GM13976 (cell line): ENCODE data around the gene HNRNPA2B1.

ENCODE experiments used
- DNase-seq: peaks from one replicate; pipeline ENCODE4 v3.0.0; 2012; ENCODE audit warnings: low spot score
- CTCF ChIP-seq: IDR thresholded peaks from 2 replicates; pipeline ENCODE4 v1.5.1; 2012; ENCODE audit warnings: borderline replicate concordance, mild to moderate bottlenecking; ENCODE audit not compliant: insufficient read depth; ENCODE audit errors: extremely low read depth, missing control alignments, control extremely low read depth
- in situ Hi-C: fragments of 300-500 bp; cut with MboI; formaldehyde crosslinking; loops from one replicate; pipeline ENCODE4 v1.12.0; 2022; ENCODE audit warnings: low sequenced_read_pairs, mixed read lengths, inconsistent platforms; ENCODE audit not compliant: unreplicated experiment

The HNRNPA2B1 gene

DNA sequence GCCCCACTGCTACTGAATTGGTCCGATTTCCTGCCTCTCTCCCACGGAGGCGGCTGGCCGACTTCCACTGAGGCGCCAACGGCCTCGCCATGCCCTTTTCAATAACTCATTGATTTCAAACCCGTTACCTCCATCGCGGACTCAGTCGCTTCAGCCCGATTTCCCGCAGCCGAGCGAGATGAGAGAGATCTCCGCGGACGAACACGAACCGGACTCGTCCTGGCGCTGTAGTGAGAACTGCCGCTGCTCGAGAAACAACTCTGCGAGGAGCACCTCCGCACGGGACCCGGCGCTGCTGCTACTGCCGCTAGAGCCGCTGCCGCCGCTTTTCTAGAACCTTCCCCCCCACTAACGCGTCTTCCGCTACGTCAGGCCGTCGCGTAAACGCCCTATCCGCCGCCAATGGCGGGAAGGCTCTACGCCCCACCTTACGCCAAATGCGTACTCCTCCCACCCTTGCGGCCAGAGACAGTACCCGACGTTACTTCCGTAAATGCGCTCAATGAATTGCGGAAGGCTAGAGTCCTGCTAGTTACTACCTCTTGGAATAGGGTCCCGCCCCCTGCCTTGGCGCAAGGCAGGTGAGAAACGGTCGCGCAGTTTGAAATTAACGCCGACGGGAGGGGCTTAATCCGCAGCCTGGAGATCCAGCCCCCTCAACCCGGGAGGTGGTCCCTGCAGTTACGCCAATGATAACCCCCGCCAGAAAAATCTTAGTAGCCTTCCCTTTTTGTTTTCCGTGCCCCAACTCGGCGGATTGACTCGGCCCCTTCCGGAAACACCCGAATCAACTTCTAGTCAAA, at the start of gene HNRNPA2B1:
HNRNPA2B1 (minus strand) TSS at position 303 of the 803 bp plus-strand sequence; CDS start at position 134, 169 bp downstream.
- no peak for TF ChIP-seq CTCF
- in situ Hi-C loops, result loop anchor here (10.0 kb wide), 1 partner anchor 164 kb away; no protein-coding TSS in a partner anchor
- peak; percentile 85 for DNase-seq

- no peak for TF ChIP-seq CTCF
- in situ Hi-C loops, result no loop called here
- no peak for DNase-seq
Measured at GRCh38 chr7:26250239-26250638, 49.7 kb upstream of the HNRNPA2B1 start.

DNA sequence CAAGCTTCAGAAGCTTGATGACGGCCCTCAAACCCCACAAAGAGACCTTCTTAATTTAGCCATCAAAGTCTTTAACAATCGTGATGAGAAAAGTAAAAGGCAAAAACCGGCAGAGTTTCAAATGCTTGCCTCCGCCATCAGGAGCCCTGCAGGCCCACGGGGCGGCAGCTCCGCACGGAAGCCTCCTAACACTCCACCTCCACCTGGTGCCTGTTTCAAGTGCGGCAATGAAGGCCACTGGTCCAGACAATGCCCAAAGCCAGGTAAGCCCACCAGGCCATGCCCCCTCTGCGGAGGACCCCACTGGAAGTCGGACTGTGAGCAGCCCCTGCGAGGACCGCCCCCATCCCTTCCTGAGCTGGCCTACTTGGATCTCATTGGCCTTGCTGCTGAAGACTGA, 44.6 kb upstream of the HNRNPA2B1 start:
- DNase-seq, result no peak
- in situ Hi-C loops, result no loop called here
- TF ChIP-seq CTCF, result no peak

GRCh38 chr7:26238032-26238431, 37.5 kb upstream of the HNRNPA2B1 start:
- in situ Hi-C loops, result no loop called here
- no peak for TF ChIP-seq CTCF
- no peak for DNase-seq

DNA sequence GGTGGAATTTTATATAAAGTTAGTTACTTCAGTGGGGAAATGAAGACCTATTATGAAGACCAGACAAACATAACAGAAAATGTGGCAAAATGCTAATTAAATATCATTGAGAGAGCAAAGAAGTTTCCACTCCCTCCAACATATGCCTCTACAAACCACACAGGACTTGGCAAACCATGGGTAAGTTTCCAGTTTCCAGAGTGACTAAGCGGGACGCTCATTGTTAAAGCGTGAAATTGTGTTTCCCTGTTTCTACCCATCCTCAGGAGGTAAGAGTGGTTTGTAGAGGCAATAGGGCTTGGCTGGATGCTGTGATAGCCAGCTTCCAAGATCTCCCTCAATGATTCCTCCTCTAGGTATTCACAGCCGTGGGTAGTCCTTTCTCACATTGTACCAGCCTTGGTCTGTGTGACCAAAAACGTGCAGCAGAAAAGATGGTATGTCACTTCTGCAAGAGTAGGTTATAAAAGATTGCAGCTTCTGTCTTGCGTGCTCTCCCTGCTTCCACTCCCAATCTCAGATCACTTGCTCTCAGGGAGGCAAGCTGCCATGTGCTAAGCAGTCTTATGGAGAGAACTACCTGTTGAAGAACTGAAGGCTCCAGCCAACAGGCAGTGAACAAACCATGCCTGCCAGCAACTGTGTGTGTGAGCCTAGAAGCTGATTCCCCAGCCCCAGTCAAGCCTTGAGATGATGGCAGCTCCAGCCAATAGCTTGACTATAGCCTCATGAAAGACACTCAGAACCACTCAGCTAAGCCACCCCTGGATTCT, 36.7 kb upstream of the HNRNPA2B1 start:
- in situ Hi-C loops, result no loop called here
- TF ChIP-seq CTCF, result no peak
- DNase-seq, result no peak

DNA sequence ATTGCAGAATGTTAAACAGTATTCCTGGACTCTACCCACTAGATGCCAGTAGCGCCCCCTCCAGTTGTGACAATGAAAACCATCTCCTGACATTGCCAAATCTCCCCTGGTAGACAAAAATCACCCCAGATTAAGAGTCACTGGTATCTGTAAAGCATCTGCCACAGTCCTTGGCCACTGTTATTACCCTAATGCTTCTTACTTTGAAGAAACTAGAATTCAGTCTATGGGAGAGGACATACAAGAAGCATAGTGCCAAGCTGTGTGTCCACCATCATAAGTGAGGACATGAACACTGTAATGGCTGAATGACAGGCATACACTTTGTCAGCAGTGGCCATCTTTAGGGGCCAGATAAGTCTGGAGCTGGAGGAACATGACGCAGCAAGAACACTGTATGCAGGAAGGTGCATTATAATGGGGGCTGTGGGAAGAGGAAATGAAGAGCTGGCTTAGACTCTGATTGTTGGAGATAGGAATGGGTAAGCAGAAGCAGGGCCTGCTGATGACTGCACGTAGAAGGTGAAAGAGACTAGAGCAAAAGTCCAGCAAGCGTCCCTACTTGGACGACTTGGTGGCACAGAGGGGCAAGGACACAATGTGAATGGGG, 33.5 kb upstream of the HNRNPA2B1 start:
- DNase-seq, result no peak
- no peak for TF ChIP-seq CTCF
- in situ Hi-C loops, result no loop called here
